AG09319 (cell line): ENCODE results near the gene ZMIZ1.

Source experiments
- DNase-seq: peaks from one replicate; pipeline ENCODE4 v3.0.0-alpha.2; 2010; ENCODE audit warnings: low read depth; ENCODE audit errors: extremely low read depth
- TF ChIP-seq, protein P1 (sequence below): IDR thresholded peaks from 2 replicates; pipeline ENCODE4 v1.5.1; 2011; ENCODE audit warnings: low read depth, mild to moderate bottlenecking, inconsistent platforms, low read length, moderate library complexity

The ZMIZ1 gene

DNA sequence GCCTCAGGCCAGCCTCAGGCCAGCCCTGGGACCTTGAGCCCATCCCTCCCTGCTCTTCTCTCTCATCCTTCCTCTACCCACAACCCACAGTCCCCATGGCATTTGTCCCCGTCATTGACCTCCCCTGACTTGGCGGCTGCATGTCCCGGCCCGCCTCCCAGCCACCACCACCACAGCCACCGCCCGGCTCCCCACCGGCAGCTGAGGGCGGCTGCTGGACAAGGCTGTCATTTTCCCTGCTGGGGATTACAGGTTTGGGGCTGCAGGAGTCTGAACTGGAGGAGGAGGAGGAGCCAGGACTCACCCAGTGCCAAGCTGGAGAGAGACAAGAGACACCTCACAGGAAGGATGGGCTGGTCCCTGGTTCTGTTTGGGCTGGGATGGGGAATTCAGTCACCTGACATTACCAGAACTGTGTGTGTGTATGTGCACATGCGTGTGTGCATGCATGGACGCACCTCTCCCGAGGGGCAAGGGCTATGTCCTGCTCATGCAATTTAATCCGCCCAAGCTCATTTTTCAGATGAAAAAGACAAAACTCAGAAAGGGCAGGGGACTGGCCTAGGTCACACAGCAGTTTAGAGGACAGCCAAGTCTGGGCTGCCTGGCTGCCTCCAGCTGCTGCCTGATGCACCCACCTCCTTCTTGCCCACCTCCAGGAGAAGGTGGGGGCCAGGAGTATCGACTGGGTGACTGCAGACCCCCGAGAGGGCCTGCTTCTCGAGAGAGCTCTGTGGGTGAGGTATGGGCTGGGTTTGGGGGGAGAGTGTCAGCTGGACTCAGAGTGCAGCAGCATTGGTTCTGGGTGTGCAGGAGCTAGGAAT is 113.1 kb downstream of the ZMIZ1 start:
- no peak for DNase-seq
- TF ChIP-seq, protein P1, sequence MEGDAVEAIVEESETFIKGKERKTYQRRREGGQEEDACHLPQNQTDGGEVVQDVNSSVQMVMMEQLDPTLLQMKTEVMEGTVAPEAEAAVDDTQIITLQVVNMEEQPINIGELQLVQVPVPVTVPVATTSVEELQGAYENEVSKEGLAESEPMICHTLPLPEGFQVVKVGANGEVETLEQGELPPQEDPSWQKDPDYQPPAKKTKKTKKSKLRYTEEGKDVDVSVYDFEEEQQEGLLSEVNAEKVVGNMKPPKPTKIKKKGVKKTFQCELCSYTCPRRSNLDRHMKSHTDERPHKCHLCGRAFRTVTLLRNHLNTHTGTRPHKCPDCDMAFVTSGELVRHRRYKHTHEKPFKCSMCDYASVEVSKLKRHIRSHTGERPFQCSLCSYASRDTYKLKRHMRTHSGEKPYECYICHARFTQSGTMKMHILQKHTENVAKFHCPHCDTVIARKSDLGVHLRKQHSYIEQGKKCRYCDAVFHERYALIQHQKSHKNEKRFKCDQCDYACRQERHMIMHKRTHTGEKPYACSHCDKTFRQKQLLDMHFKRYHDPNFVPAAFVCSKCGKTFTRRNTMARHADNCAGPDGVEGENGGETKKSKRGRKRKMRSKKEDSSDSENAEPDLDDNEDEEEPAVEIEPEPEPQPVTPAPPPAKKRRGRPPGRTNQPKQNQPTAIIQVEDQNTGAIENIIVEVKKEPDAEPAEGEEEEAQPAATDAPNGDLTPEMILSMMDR: no peak

DNA sequence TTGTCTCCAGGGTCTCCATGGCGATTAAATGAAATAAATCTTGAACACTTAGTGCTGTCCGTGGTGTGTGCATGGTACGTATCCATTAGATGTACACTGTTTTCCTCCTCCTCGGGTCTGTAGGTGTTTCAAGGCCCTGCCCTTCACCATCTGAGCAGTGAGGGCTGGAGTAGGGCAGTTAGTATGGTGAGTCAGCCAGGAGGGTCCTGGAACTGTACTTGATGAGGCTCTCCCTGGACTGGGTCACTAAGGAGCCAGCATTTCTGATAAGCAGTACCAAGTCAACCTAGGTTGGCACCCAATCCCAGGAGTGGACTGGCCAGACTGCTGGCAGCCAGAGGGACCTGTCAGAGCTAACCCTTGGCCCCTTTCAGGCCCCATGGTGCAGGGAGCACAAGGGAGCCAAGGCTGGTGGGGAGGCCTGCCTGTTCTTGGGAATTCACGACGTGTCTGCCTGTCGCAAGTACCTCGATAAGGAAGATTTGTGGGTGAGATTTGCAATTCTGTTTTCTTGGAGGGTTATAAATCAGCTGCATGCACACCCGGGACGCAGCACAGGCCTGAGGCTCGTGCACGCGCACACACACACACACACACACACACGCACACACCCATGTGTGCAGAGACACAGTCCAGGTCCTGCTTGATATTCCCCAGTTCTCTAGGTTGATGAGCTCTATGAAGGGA is 114.2 kb downstream of the ZMIZ1 start:
- DNase-seq: no peak
- TF ChIP-seq, protein P1: no peak

DNA sequence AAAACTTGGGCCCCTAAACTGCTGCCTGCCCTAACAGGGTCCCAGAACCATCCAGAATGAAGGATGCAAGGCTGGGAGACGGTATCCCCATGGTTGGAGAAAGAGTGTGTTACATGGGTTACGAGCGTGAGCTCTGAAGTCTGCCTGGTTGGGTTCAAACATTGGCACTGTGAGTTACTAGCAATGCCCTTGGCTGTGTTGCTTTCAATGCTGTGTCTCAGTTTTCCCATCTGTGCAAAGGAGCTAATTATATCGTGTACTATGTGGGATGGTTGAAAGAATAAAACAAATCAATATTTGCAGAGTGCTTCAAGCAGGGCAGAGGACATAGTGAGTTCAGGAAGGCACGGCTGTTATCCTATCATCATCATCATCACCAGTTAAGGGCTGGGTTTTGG is 114.7 kb downstream of the ZMIZ1 start:
- TF ChIP-seq, protein P1: no peak
- DNase-seq: no peak

DNA sequence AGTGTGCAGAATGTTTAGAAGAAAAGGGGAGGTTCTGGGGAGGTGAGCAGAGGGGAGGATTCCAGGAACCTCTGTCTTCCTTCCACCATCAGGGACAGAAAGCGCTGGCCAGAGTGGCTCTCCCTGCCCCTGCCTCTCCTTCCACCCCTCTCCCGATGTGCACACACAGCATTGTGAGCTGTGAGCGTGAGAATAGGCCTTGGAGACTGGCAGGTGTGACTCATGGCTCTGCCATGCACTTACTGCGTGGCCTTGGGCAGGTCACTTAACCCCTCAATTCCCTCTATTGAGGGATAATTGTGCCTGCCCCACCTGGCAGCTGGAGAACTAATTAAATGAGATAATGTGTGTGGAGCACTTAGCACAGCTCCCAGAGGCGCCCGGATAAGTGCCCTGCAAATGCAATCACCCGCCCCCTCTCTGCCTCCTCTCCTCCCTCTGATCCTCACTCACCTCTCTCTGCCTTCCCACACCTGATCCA is 115.4 kb downstream of the ZMIZ1 start:
- DNase-seq: no peak
- TF ChIP-seq, protein P1: no peak

DNA sequence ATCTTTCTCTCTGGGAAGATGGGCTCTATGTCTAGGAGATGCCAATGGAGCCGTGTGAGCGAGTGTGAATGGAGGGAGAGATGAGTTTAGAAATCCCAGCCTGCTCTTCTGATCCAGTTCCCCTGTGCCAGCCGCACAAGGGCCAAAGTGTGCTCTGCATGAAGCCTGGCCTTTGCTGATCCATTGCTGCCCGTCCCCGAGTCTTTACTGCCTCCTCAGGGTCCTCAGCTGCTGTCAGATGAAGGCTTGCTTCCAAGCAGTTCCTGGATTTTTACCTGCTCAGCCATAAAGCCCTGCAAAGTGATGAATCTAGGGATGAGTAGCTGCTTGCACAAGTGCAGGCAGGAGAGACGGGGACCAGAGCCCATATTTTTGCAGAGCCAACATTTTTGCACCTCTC is 115.9 kb downstream of the ZMIZ1 start:
- DNase-seq: no peak
- TF ChIP-seq, protein P1: no peak

DNA sequence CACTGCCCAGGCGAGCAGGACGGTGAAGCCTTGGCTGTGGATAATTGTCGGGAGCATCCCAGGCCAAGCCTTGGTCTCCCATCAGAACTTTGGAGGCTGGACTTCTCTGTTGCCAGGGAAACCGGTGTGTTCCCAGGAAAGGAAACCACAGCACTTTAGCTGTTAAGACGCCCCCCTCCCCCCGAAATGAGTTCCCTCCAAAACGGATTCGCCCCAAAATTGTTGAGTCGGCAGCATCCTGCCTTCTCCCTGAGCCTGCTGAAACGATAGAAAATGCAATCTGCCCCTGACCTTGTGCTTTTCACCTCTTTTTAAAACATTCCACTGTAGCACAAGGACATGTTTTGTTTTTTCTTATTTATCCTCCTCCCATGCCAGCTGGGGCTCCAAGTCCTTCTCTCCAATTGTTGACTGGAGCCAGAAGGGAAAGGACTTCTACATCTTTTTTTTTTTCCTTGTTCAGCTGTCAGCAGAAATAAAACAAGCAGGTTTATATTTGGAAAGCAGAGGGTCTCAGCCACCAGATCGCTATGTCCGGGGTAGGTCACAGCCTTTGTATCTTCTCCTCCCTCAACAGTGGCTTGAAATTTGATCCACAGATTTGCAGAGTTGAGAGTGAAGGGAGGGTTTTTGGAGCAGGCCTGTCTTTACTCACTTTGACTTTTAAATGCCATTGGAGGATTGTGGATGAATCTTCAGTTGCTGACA is 116.5 kb downstream of the ZMIZ1 start:
- no peak for DNase-seq
- TF ChIP-seq, protein P1: no peak
